ENCODE results near the gene NUMA1. TPM values are rescaled to one million over a fixed set of nuclear protein-coding genes. Genes with fewer than 3 reads are reported as not detected.

Gene NUMA1
- total and polyA plus RNA-seq, 7 donors = 68.9 to 130 (median 100) TPM

- Histone ChIP-seq H3K4me1 (peaks cover 3% of the 10 kb centered on the region), H3K27ac (no peak overlapping the region), H3K27me3 (ENCODE audit: insufficient read depth in 3 of 3, low read length in 2 of 3) (no peaks in the 10 kb centered on the region), H3K36me3 (ENCODE audit: insufficient read depth in 1 of 2, low read depth in 1 of 2) (peaks cover 4 to 37% of the 10 kb centered on the region in 2 donors), H3K9me3 (no peaks in the 10 kb centered on the region), H3K4me3 (no peak overlapping the region)
- intact Hi-C loops (cut with DNase I) = no loop called here
- WGBS, 3 donors = 93 to 97% (median 96%) methylated on average over 2 of the region's 2 CpGs
- TF ChIP-seq, protein P1, sequence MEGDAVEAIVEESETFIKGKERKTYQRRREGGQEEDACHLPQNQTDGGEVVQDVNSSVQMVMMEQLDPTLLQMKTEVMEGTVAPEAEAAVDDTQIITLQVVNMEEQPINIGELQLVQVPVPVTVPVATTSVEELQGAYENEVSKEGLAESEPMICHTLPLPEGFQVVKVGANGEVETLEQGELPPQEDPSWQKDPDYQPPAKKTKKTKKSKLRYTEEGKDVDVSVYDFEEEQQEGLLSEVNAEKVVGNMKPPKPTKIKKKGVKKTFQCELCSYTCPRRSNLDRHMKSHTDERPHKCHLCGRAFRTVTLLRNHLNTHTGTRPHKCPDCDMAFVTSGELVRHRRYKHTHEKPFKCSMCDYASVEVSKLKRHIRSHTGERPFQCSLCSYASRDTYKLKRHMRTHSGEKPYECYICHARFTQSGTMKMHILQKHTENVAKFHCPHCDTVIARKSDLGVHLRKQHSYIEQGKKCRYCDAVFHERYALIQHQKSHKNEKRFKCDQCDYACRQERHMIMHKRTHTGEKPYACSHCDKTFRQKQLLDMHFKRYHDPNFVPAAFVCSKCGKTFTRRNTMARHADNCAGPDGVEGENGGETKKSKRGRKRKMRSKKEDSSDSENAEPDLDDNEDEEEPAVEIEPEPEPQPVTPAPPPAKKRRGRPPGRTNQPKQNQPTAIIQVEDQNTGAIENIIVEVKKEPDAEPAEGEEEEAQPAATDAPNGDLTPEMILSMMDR (IDR thresholded peaks at IDR 0.05) = no peak
- DNase-seq (no peak), ATAC-seq (no peak)
These were observed 94.2 kb downstream of the NUMA1 start for GRCh38 chr11:71986131-71986530.

DNA sequence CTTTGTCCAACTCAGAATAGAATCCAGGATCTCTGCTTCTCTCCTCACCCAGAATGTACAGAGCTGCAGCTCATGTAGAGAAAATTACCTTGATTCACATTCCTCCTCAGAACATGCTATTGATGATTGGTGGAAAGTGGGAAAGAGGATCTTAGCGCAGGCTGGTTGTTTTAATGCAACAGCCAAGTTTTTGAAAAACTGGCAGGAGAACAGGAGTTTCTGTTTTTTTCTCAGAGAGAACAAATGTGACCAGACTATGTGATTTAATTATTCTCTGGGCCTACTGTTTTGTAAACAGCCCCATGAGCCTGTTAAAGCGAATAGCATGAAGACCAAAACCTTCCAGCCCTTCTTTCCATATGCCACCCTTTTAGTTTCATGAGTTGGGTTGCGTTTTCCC, 100.7 kb downstream of the NUMA1 start:
- no peak for ATAC-seq
- 74 to 89% (median 76%) methylated on average over 3 of the region's 3 CpGs for WGBS, 3 donors
- Histone ChIP-seq H3K9me3 (no peaks in the 10 kb centered on the region), H3K27me3 (ENCODE audit: insufficient read depth in 3 of 3, low read length in 2 of 3) (no peaks in the 10 kb centered on the region), H3K4me3 (no peak overlapping the region), H3K4me1 (no peaks in the 10 kb centered on the region), H3K36me3 (ENCODE audit: insufficient read depth in 1 of 2, low read depth in 1 of 2) (peaks cover 4 to 18% of the 10 kb centered on the region in 2 donors), H3K27ac (no peak overlapping the region)
- intact Hi-C loops (cut with DNase I) = loop anchor here (5.0 kb wide), 3 partner anchors 33 to 453 kb away; partner anchors contain the start of gene CLPB (in 1 of the 2)
- TF ChIP-seq, protein P1 (IDR thresholded peaks at IDR 0.05) = no peak
- no peak for DNase-seq

GRCh38 chr11:71979094-71979493, 101.2 kb downstream of the NUMA1 start:
- intact Hi-C loops (cut with DNase I) = loop anchor here (5.0 kb wide), 3 partner anchors 33 to 453 kb away; partner anchors contain the start of gene CLPB (in 1 of the 2)

GRCh38 chr11:71977743-71978418, 102.5 kb downstream of the NUMA1 start:
- H3K4me1 ChIP-seq = no peaks in the 10 kb centered on the region
- H3K36me3 ChIP-seq (ENCODE audit: insufficient read depth in 1 of 2, low read depth in 1 of 2) = peaks cover 0 to 6% of the 10 kb centered on the region in 2 donors
- peak; percentile 43 to 82 (median 70) for ATAC-seq
- no peak overlapping the region for H3K4me3 ChIP-seq
- no peak overlapping the region for H3K27ac ChIP-seq
- intact Hi-C loops (cut with DNase I) = loop anchor here (2.0 to 5.0 kb wide), 4 partner anchors 34 to 454 kb away; partner anchors contain the start of gene CLPB (in 1 of the 2)
- H3K27me3 ChIP-seq (ENCODE audit: insufficient read depth in 3 of 3, low read length in 2 of 3) = no peaks in the 10 kb centered on the region
- H3K9me3 ChIP-seq = no peaks in the 10 kb centered on the region
- WGBS, 3 donors = 40 to 57% (median 47%) methylated on average over 7 of the region's 7 CpGs
- TF ChIP-seq, protein P1 (IDR thresholded peaks at IDR 0.05) = peak; percentile 80
- no peak for DNase-seq

More at GRCh38 chr11:71979094-71979493, 101.2 kb downstream of the NUMA1 start:
- Histone ChIP-seq H3K27me3 (ENCODE audit: insufficient read depth in 3 of 3, low read length in 2 of 3) (no peaks in the 10 kb centered on the region), H3K4me3 (no peak overlapping the region), H3K27ac (no peak overlapping the region), H3K9me3 (no peaks in the 10 kb centered on the region), H3K36me3 (ENCODE audit: insufficient read depth in 1 of 2, low read depth in 1 of 2) (peaks cover 4 to 18% of the 10 kb centered on the region in 2 donors), H3K4me1 (no peaks in the 10 kb centered on the region)
- DNase-seq (no peak), ATAC-seq (no peak)
- 93 to 97% (median 93%) methylated on average over 4 of the region's 4 CpGs for WGBS, 3 donors
- TF ChIP-seq, protein P1 (IDR thresholded peaks at IDR 0.05) = no peak

Measured in psoas muscle (tissue), 8 donors.